ENCODE data around the gene USP34.

DNA sequence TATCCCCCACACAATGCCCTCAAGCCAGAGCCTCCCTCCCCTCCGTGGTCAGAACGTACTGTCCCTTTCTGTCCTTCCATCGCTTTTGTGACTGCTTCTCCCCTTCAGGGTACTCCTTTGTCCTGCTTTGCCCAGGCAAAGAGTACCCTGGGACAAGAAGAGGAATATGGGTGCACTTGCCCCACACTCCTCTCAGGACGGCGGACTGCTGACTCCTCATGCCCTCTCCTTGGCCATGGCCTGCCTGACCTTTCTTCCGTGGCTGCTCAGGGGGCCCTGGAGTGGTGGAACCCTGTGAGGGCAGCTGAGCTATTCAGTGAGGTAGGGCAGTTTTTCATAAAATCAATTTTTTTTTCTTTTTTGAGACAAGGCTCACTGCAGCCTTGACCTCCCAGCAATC lies 290.2 kb downstream of the USP34 start:
- TF ChIP-seq ZBTB8A (tag by site-specific recombination; IDR thresholded peaks at IDR 0.05) (no peak), ZNF830 (tag by site-specific recombination; IDR thresholded peaks at IDR 0.05; ENCODE audit: low read depth) (no peak), ZNF530 (tag by site-specific recombination; IDR thresholded peaks at IDR 0.05; ENCODE audit: low read depth) (no peak), ZBTB21 (tag by site-specific recombination; IDR thresholded peaks at IDR 0.05) (no peak), MYNN (tag by site-specific recombination; IDR thresholded peaks at IDR 0.05; ENCODE audit: borderline replicate concordance) (no peak), YY1 (tag by site-specific recombination; IDR thresholded peaks at IDR 0.05) (no peak), ZNF423 (tag by site-specific recombination; IDR thresholded peaks at IDR 0.05) (no peak), MZF1 (tag by site-specific recombination; IDR thresholded peaks at IDR 0.05; ENCODE audit: borderline replicate concordance) (no peak), ZNF629 (tag by site-specific recombination; IDR thresholded peaks at IDR 0.05) (no peak)
- TF ChIP-seq, protein P1, sequence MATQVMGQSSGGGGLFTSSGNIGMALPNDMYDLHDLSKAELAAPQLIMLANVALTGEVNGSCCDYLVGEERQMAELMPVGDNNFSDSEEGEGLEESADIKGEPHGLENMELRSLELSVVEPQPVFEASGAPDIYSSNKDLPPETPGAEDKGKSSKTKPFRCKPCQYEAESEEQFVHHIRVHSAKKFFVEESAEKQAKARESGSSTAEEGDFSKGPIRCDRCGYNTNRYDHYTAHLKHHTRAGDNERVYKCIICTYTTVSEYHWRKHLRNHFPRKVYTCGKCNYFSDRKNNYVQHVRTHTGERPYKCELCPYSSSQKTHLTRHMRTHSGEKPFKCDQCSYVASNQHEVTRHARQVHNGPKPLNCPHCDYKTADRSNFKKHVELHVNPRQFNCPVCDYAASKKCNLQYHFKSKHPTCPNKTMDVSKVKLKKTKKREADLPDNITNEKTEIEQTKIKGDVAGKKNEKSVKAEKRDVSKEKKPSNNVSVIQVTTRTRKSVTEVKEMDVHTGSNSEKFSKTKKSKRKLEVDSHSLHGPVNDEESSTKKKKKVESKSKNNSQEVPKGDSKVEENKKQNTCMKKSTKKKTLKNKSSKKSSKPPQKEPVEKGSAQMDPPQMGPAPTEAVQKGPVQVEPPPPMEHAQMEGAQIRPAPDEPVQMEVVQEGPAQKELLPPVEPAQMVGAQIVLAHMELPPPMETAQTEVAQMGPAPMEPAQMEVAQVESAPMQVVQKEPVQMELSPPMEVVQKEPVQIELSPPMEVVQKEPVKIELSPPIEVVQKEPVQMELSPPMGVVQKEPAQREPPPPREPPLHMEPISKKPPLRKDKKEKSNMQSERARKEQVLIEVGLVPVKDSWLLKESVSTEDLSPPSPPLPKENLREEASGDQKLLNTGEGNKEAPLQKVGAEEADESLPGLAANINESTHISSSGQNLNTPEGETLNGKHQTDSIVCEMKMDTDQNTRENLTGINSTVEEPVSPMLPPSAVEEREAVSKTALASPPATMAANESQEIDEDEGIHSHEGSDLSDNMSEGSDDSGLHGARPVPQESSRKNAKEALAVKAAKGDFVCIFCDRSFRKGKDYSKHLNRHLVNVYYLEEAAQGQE (tag by site-specific recombination; IDR thresholded peaks at IDR 0.05) = no peak
- TF ChIP-seq, protein P2, sequence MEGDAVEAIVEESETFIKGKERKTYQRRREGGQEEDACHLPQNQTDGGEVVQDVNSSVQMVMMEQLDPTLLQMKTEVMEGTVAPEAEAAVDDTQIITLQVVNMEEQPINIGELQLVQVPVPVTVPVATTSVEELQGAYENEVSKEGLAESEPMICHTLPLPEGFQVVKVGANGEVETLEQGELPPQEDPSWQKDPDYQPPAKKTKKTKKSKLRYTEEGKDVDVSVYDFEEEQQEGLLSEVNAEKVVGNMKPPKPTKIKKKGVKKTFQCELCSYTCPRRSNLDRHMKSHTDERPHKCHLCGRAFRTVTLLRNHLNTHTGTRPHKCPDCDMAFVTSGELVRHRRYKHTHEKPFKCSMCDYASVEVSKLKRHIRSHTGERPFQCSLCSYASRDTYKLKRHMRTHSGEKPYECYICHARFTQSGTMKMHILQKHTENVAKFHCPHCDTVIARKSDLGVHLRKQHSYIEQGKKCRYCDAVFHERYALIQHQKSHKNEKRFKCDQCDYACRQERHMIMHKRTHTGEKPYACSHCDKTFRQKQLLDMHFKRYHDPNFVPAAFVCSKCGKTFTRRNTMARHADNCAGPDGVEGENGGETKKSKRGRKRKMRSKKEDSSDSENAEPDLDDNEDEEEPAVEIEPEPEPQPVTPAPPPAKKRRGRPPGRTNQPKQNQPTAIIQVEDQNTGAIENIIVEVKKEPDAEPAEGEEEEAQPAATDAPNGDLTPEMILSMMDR (tag by site-specific recombination; IDR thresholded peaks at IDR 0.05) = no peak
- TF ChIP-seq, protein P3, sequence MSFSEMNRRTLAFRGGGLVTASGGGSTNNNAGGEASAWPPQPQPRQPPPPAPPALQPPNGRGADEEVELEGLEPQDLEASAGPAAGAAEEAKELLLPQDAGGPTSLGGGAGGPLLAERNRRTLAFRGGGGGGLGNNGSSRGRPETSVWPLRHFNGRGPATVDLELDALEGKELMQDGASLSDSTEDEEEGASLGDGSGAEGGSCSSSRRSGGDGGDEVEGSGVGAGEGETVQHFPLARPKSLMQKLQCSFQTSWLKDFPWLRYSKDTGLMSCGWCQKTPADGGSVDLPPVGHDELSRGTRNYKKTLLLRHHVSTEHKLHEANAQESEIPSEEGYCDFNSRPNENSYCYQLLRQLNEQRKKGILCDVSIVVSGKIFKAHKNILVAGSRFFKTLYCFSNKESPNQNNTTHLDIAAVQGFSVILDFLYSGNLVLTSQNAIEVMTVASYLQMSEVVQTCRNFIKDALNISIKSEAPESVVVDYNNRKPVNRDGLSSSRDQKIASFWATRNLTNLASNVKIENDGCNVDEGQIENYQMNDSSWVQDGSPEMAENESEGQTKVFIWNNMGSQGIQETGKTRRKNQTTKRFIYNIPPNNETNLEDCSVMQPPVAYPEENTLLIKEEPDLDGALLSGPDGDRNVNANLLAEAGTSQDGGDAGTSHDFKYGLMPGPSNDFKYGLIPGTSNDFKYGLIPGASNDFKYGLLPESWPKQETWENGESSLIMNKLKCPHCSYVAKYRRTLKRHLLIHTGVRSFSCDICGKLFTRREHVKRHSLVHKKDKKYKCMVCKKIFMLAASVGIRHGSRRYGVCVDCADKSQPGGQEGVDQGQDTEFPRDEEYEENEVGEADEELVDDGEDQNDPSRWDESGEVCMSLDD (tag by site-specific recombination; IDR thresholded peaks at IDR 0.05) = no peak
